Measurements from ENCODE around the gene BTBD9.
A peak's percentile ranks its signal among the peaks of the same experiment; 100 is the strongest.

Gene BTBD9

DNA sequence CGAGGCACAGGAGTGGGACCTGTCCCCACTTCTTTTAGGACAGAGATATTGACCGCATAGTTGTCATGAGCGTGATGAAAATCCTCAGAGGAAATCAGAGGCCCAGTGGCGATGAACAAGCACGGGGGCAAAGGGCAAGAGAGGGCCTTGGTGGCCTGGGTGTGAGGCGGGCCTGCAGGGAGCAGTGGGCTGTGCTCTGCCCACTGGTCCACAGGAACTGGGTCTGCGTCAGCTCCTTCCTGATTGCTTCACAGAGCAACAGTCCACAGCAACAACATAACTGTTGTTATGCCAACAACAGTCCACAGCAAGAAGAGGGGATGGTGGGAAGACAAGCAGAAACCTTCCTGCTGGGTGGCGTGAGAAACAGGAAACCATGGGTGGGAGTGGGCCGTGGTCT lies 484.6 kb downstream of the BTBD9 start:
- DNase-seq: no peak

DNA sequence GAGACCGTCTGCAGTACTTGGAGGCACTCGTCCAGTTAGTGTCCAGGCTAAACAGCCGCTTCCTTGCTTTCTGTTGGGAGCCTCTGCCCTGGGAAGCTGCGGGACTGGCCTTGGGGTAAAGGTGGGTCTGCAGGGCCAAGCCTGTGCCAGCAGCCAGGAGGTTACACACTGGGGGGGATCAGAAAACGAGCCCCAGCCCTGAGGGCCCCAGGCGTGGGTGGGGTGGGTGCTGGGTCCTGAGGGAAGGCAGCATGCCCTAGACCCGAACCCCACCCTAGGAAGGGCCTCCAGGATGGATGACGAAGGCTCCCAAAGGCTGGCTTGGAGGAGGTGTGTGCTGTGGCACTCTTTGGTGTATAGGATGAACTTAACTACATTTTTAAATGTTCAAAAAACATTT lies 485.0 kb downstream of the BTBD9 start:
- no peak for DNase-seq

DNA sequence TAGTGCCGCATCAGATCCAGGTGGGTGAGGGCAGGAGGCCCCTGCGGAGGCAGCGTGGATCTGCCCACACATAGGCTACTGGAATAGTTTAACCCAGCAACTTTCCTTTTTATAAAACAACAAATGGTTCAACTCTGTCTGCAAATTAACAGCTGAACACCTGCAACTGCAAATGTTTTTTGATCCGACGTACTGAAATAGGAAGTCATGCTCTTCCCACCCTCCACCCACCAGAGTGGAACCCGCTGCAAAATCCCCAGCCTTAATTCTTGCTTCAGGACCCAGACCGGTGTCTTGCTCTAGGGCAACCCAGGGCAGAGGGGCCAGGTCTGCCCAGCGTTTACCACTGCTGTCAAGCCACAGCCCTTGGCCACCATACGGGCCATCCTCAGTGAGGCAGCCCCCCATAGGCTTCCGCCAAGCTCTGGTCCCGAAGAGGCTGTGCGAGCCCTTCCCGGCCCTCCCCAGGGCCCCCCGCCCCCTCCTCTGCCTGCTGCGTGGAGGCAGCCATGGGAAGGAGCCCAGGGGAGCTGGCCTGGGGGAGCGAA lies 485.9 kb downstream of the BTBD9 start:
- no peak for DNase-seq

DNA sequence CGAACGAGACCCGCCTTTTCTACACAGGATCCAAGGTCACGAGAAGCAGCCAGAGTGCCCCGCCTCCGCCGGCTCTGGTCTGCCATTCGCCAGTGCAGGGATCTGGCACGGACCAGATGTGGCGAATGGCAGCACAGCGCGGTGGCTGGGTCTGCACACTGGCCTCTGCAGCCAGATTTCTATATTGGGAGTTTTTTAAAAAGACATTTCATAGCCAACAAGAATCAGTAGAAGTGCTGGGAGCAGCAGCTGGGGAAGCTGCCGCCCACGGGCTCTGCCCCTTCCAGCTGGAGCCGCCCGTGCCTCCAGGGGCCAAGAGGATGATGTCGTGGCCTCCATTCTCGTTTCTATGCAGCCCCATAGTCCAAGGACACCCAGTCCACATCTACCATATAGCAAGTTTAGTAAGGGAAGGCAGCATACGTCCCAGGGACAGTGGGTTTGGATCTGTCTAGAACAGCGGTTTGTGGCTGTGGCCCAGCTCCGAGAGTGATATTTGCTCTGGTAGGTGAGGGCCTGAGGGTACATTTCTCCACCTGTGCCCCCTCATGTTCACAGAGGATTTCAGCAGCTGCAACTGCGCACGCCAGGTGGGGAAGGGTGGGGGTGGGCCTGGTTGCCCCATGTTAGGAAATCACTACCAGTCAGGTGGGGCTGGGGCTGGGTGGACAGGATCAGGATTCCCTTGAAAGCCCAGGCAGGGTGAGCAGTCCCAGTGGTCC lies 486.5 kb downstream of the BTBD9 start:
- no peak for DNase-seq

DNA sequence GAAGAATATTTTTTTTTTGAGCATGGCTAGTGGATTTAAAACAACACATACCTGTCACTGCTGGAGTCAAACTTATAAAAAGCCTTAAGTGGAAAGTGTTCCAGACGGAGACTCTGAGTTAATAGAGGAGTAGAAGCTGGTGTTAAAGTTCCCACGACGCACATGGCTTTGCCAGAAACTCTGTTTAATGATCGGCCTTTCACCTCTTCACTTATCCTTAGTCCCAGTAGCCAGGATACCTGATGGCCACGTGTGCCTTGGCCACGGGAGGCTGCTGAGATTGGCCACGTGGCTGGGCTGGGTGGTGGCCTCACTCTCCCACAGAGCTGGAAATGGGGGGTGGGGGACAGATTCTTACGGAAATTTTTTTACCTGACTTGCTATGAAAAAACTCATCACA lies 487.1 kb downstream of the BTBD9 start:
- DNase-seq: no peak

DNA sequence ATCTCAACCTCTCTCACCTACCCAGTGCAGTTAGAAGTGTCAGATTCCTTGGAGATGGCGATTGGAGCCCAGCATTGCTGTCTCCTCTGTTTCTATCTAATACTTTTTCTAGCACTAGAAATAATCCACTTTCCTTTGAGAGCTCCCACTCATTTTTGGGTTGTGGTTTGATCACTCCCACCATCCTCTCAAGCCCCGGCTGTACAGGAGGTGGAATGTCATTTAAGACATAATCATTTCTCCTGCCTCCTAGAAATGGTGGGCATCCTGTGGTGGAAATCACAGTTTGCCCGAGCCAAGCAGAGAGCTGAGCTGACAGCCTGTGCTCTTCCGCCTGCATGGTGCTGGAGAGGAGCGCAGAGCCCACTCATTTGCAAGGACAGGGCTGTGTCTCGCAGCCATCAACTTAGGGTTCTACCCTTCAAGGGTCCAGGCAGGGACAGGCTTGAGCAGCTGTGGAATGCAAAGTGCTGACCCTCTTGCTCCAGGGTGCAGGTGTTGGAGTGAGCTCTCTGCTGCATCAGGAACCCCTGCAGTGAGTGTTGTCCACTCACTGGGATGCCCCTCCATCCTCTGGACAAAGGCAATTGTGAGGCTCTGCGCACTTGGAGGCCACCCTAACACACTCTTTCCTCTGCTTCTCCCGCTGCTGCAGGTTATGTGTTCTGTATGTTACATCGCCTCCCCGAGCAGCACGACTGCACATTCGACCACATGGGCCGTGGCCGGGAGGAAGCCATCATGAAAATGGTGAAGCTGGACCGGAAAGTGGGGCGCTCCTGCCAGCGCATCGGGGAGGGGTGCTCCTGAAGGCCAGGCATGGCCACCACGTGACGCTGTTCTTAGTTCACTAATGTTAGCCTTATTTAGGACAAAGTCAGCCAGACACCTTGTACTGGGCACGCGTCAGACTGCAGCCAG lies 487.9 kb downstream of the BTBD9 start:
- no peak for DNase-seq

DNA sequence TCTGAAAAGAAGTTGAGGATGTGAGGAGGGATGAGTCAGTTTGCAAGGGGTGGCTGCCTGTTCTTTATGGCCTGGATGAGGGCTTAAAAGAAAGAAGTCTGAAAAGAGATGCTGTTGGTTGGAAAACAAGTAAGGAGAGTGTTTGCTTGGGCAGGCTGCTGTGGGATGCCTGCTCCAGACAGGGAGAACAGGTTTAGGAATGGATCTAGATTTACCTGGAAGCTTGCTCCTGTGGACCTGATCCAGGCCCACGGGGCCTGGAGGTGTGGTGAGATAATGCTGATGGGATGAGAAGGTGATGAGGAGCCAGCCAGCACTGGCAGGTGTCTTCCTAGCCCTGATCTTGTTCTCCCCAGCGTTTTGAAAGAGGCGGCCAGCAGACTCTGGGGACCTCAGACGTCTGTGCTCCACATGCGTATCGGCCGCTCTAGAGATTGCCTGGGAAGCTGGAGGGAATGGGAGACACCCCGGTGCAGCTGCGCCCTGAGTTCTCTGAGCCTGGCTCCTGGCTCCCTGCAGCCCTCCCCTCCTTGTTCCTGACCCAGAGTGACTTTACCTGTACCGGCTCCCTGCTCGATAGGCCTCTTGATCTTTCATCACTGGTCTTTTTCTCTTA lies 488.9 kb downstream of the BTBD9 start:
- DNase-seq: no peak

DNA sequence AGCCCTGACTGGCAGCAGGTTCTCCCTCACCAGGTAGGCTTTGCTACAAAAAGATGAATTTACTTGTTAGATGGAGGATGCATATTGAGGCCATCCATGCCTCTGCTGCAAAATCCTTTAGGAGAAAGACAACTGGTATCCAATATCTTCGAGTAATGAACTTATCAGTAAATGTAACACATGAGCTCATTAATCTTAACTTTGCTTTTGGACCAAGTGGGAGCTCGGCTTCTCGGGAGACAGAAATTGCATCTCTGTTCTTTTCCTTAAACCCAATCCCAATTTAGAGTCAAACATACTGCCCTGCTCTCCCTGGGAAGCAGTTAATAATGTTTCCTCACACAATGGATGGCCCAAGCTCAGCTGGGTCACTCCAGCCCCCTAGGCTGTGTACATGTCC lies 489.7 kb downstream of the BTBD9 start:
- DNase-seq: no peak

DNA sequence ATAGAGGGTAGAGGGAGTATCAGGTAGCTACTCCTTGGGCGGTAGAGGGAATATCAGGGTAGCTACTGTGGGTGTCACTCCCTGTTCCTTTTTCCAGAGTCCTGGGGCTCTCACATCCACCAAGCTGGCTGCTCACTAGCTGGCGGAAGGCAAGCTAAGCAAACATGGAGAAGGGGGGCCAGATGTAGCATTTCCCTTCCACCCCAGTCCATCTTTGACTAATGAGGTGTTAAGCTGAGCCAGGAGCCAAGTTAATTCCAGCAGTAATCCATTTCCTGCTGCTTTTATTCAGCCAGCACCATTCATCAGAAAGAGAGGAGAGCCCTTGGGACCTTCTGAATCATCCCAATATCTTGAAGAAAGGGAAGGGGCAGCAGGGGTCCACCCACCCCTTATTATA lies 490.2 kb downstream of the BTBD9 start:
- no peak for DNase-seq

DNA sequence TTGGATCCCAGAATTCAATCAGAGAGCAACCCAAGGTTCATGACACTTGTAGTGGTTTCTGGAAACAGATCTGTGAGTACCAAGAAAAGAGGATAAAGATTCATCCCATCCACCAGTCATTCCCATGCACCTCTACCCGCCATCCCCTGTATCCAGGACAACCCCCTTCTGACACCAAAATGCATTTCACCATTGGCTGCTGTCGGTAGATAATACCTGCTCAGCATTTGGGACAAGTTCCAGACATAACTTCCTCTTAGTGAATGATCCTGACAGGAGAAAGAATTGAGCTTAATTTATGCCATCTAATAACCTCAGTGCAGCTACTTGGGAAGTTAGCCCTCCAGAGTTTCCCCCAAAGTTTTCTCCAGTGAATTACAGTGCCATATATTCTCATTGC lies 491.1 kb downstream of the BTBD9 start:
- DNase-seq: no peak

DNA sequence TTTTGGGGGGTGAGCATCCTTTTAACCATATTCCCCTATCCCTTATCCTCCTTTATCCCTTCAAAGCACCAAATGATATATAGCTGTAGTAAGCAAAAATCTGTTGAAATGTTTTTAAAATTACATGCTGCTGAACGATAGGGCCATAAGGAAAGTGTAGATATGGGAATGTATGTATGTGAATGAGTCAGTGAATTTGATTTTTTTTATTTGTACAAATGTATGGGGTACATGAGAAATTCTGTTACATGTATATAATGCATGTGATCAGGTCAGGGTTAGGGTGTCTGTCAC lies 493.0 kb downstream of the BTBD9 start:
- DNase-seq: no peak

DNA sequence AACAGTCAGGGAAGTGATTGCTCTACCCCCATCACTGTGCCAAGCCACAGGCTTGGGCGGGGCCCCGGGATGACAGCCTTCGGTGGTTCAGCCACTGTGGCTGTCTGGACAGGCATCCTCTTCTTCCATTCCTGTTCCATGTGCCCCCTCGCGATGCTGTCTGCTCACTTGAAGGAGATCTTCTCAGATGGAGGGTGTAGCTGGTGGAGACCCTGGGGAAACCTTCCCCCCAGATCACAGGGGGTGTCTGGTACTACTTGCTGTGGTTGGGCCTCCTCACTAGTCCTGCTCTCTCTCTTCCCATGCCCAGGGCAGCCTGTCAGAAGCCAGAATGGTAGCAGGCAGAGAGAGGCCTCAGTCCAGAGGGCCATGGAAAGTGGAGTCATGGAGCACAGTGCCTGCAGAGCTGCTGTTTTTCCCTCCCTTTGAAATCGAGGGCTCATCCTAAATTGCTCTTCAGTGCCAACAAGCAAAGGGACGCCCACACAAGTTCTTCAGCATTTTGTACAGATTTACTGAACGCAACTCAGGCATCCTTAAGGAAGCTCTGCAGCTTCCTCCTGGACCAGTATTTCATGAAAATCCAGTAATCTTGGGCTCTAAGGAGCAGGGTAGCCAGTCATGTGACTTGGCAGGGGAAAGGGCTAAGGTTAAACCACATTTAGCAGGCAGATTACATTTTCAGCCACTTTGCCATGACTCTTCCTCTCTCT lies 493.6 kb downstream of the BTBD9 start:
- DNase-seq: no peak

DNA sequence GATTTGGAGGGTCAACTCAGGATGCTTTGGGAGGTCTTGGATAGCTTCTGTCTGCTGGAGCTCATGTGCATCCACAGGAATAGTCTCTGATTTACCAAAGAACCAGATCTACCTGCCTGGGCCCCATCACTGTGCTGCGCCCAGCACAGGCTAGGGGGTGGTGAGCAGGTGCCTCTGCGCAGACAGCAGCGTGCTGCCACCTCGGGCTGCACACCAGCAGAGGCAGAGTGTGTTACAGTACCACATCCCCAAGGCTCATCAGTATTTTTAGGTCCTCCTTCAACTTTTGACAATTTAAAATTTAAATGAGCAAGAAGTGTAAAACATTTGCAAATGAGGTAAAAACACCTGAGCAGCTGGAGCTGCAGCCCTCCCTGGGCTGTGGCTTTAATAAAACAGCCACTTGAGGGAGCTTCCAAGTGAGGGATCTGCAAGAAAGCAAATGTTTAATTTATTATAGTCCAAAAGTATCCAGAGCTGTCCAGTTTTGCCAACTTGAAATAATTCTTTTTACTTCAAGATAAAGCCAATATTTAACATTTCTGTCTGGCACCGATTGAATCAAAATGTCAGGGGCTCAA lies 495.3 kb downstream of the BTBD9 start:
- DNase-seq: peak; percentile 37 to 68

DNA sequence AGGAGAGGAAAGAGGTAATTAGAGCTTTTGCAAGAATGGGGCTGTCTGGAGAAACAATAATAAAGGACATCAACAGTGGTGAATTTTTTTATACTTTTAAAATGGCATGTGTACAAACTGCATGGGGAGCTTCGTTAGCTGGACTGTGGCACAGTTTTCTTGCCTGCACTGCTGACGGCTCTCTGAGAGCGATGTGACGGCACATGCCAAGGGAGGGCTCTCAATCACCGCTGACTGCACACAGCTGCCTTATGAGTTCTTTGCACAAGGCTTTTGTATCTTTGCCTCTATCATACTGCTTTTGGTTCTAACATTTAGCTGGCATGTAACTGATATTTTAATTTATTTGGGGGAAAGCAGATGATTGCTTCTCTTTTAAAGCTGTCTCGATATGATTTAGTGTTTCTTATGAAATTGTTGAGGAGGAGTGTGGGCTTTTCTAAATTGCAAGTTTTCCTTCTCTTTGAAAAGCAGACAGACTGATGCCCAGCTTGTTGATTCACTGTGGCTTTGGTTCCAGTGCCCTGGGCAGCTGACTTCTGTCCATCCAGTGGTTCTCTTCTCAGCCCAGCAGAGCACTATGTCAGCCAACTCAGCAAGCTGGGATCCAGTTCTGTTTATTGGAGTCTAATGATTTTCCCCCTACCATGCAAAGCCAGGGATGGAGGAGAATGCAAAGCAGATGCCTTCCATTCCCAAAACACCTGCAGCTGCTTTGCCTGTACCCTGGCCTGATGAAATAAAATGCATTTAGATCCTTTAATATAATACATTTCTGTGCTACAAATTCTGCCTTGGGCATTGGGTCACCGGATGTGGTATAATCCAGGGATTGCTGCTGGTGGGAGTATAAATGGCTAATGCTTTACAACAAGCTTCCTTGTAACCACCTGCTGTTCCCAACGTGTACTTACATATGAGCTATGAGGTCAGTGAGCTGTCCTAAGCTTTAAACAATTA lies 496.3 kb downstream of the BTBD9 start:
- DNase-seq: peak; percentile 95 to 98

DNA sequence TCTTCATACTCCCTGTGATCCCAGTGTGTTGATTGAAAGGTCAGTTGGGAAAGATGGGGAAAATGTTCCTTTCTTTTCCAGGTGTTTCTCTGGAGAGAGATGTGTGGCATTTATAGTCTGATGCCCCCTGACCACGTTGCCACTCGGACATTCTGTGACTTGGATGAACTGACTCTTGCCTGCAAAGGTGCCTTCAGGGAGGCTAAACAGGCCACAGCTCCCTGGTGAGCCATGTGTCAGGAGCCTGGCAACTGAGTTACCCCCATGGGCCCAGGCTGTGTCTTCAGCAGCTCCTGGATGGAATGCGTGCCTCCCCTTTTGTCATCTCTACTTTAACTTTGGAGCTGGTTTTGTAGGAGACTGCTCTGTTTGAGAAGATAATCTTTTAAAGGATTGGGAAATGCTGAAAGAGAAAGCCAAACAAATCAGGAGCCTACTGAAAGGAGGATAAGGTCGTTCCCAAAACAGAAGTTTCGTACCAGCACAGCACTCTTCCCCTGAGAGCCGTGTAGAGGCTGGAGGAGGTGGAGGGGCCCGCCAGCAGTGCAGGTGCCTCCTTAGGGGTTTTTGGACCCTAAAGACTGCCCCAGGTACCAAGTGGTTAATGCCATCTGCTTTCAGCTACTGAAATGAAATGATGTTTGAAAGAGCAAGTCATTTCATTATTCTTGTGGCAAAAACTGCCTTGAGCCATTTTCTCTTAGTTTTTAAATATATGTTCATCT lies 497.4 kb downstream of the BTBD9 start:
- DNase-seq: no peak

DNA sequence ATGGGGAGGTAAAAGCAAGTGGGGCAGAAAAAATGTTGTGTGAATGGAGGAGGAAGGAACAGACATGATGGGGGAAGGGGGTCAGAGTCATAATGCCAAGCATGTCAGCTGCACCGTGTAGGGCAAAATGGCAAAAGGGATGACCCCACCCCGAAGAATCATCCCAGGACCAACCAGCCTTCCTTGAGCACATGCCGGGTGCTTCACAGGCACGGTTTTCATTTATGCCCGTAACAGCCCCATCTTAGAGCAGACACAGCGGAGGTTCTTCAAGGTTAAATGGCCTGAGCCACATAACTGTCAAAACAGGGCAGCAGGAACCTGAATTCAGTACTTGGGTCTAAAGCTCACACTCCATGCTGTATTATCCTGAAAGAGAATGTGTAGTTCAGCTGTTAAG lies 498.0 kb downstream of the BTBD9 start:
- DNase-seq: no peak

DNA sequence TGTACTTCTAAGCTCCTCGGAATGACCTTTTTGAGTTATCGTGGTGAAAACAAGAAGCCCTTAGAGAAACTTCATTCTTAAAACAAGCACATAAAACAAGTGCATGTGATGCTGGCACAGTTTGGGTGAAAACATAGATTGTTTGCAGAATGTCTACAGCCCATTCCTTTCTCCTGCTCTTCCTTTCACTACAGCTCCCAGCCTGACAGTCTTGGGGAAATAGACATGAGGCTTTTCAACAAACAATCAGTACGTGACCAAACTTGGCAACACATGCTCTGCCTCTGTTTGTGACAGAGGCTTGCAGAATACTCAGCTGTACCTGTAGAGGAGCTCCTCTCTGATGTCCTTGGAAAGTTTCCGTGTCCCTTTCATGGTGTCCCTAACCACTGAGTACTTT lies 498.6 kb downstream of the BTBD9 start:
- no peak for DNase-seq

DNA sequence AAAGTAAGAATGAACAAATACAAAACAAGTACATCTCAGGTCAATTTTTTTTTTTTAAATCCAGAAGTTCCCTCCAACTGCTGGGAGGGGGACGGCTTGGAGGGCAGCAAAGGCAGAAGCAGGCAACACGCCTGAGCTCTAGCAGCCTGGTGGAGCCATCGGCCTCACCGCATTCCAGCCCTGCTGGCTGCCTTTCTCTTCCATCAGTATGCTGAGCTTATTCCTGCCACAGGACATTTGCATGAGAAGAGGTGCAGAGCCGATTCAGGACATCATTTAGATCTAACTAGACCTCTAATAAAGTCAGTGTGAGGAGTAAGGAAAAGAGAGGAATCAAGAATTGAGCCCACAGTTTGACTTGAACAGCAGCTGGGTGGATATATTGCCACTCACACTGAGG lies 501.4 kb downstream of the BTBD9 start:
- DNase-seq: no peak

DNA sequence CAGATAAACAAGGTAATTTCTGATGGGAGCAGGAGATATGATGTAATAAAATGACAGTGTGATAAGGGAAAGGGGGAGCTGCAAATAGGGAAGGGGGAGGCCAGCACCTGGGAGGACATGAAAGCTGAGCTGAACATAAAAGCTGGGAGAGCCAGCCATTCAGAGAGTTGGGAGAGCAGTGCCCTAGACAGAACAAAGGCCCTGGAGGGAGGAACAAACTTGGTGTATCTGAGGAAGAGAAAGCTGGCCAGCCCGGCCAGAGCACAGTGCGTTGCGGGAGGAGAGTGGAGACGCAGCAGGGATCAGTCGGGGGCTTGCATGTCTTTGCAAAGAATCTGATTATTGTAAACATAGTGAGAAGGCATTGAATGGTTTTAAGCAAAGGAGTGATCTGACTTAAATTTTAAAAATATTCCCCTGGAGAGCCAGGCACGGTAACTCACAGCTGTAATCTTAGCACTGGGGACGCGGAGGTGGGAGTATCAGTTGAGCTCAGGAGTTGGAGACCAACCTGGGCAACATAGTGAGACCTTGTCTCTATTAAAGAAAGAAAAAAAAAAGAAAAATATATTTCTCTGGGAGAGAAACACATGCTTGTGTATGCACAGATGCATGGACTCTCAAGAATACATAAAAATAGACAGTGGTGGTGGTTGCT lies 502.0 kb downstream of the BTBD9 start:
- DNase-seq: peak in 1 of 2 experiments; percentile 14

DNA sequence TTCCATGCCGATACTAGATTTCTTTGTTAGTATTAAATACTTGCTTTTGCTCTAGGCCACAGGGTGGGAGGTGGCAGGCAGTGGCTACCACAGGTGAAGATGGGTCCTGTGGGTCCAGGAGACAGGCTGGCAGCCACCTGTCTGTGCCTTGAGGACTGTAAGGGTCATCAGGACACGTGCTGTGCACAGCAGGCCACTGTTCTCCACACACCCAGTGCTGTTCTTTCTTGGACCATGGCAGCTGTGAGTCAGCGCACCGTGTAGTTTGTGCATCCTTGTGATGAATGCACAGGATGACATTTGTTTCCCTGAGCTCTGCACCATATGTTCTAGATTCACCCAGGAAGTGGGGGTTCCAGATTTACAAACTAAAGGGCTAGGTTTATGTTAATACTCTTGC lies 503.2 kb downstream of the BTBD9 start:
- no peak for DNase-seq

Measured in NCI-H526 (cell line).